Measurements from ENCODE around the gene TSHZ2.

- TF ChIP-seq CTCF (IDR thresholded peaks at IDR 0.05) = no peak
- no peak for TF ChIP-seq ZFX (IDR thresholded peaks at IDR 0.05; ENCODE audit: borderline replicate concordance)
Measured at GRCh38 chr20:53324816-53325215, 352.7 kb downstream of the TSHZ2 start.
